Memory B cell (primary cell): Measurements from ENCODE around the gene CTBP2.

ENCODE experiments used
- ATAC-seq: fragments of 150-1000 bp; cut with Tn5 transposase; 2 replicates; pipeline ENCODE4 v1.10.0; 2021; ENCODE audit warnings: low read depth, mild to moderate bottlenecking, moderate library complexity
- DNase-seq, 2 donors: peaks; one replicate each; pipeline ENCODE4 v3.0.0; 2022; ENCODE audit warnings: low spot score in 2 of 2
- H3K27ac Mint-ChIP-seq: one replicate; pipeline ENCODE4 v1.8.0; 2022; ENCODE audit warnings: mild to moderate bottlenecking, moderate library complexity, mixed read lengths
- H3K27me3 Mint-ChIP-seq: one replicate; pipeline ENCODE4 v1.8.0; 2022; ENCODE audit warnings: mixed read lengths
- H3K36me3 Mint-ChIP-seq: one replicate; pipeline ENCODE4 v1.8.0; 2022; ENCODE audit warnings: mild to moderate bottlenecking, mixed read lengths
- H3K4me1 Mint-ChIP-seq: one replicate; pipeline ENCODE4 v1.8.0; 2022; ENCODE audit warnings: mixed read lengths
- H3K4me3 Mint-ChIP-seq: one replicate; pipeline ENCODE4 v1.8.0; 2022; ENCODE audit warnings: mild to moderate bottlenecking, moderate library complexity, mixed read lengths
- H3K9me3 Mint-ChIP-seq: one replicate; pipeline ENCODE4 v1.8.0; 2022; ENCODE audit warnings: mixed read lengths

CTBP2 gene

DNA sequence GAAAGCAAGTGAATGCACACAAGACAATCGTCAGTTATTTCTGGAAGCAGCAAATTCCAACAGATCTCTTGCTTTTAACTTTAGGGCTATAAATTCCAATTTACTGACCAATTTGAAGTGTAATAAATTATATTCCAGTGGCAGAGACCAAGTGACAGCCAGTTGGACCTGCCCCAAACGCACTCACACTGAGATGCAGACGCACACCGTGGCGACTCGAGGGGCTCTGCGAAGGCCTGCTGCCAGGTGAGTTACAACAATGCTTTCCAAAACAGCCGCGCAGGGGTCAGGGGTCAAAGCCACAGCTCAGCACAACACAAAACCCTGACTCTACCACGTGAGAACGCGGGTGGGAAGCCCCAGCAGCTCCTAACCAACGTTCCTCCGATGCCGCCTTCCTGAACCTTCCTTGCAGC is 121.0 kb downstream of the CTBP2 start:
- no peaks in the 10 kb centered on the region for H3K4me1 Mint-ChIP-seq
- H3K36me3 Mint-ChIP-seq, result no peaks in the 10 kb centered on the region
- H3K27ac Mint-ChIP-seq, result no peak overlapping the region
- DNase-seq, result no peak
- no peak overlapping the region for H3K4me3 Mint-ChIP-seq
- no peaks in the 10 kb centered on the region for H3K9me3 Mint-ChIP-seq
- peaks cover 13% of the 10 kb centered on the region for H3K27me3 Mint-ChIP-seq
- ATAC-seq, result no peak

DNA sequence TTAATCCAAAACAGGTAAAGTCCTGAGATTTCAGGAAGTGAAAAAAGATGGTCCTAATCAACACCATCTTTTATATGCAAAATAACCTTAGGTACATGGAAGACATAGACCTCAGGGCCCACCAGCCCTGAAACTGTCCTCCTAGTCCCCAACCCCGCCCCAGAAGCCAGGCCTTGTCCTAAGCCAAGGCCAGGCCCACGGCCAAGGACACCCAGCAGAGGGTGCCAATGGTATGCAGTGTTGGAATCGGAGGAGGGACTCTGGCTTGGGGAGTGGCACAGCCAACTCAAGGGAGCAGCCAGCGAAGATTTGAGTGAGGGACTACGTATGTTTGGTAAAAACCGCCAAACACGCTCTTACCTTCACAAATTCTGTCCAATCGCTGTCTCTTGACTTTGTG is 121.7 kb downstream of the CTBP2 start:
- Mint-ChIP-seq H3K4me3 (no peak overlapping the region), H3K36me3 (no peaks in the 10 kb centered on the region), H3K27me3 (peaks cover 13% of the 10 kb centered on the region), H3K4me1 (no peaks in the 10 kb centered on the region), H3K27ac (no peak overlapping the region), H3K9me3 (no peaks in the 10 kb centered on the region)
- DNase-seq, result no peak
- no peak for ATAC-seq

DNA sequence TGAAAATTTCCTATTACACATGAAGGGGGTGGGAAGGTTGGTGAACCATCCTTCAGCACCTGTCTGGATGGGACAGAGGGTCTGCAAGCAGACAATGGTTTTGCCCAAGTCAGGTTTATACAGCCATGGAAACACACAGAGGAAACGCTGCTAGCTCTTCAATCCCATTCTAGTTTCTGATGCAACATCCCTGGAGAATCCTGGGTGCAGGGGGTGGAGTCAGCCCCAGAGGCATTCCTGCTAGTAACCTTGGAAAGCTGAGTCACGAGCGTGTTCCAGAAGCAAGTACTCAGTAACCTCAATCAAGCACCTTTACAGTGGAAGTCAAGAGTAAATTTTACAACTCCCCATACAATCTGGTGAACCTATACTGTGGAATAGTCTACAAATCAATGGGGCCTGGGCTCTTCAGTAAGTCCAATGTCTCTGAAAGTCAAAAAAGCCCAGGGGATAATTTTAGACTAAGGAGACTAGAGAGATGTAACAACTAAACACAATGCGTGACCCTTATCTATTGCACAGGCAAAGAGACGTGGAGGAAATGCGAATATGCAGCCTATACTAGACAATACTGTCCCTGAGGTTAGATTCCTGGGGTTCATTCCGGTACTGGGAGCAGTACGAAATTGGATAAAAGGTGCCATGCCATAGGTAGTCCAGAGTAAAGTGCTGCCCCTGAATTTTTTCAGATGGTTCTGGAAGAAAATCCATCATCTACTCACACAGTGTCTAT is 123.1 kb downstream of the CTBP2 start:
- ATAC-seq (no peak), DNase-seq (no peak)
- H3K4me1 Mint-ChIP-seq, result no peaks in the 10 kb centered on the region
- no peaks in the 10 kb centered on the region for H3K36me3 Mint-ChIP-seq
- H3K27ac Mint-ChIP-seq, result no peak overlapping the region
- H3K27me3 Mint-ChIP-seq, result peaks cover 12% of the 10 kb centered on the region
- H3K4me3 Mint-ChIP-seq, result no peak overlapping the region
- no peaks in the 10 kb centered on the region for H3K9me3 Mint-ChIP-seq

DNA sequence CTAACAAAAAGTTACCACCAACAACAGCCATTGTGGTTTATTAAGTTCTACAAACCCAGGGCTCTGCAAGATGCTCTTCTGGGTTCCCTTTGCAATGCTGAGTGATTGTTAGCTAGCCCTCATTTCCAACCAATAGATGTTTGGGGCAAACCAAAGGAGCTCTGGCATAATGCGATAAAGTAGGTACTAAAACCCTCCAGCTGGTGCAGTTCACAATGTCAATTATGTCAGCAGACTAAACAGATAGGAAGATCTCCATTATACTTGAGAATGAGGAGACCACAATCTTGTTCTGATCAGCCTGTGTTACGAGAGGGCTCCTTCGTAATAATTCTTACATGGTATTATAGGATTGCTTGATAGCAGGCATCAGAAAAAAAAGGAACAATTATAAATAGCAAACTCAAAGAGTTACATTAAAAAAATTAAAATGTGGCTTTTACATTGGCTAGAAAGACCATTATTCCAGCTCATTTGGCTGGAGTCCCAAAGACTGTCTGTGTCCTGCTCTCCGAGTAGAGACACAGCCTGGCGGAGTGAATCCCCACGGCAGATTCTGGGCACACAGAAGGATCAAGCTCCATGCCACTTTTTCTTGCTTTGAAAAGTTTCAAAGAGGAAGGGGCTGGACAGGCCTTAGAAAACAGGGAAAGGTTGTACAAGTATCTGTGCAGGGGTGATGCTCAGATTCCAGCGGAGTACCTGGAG is 124.6 kb downstream of the CTBP2 start:
- H3K27ac Mint-ChIP-seq, result no peak overlapping the region
- H3K36me3 Mint-ChIP-seq, result no peaks in the 10 kb centered on the region
- peaks cover 17% of the 10 kb centered on the region for H3K27me3 Mint-ChIP-seq
- ATAC-seq (no peak), DNase-seq (no peak)
- H3K9me3 Mint-ChIP-seq, result no peaks in the 10 kb centered on the region
- no peaks in the 10 kb centered on the region for H3K4me1 Mint-ChIP-seq
- H3K4me3 Mint-ChIP-seq, result no peak overlapping the region

DNA sequence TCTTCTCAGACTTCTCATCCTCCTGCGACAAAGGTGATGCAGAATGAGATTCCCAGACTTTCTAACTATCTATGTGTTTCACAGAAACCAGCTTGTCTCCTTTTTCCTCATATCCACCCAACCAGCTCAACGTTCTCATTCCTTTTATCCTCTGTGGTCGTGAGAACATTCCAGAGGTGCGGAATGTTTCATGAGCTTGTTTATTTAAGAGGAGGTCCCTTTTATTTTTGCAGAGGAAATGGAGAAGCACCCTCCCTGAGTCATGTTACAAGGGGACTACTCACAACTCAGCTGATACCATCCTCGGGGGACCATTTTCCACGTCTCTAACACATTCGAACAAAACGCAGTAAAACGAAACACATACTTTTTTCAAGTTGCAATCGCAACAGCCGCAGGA is 125.2 kb downstream of the CTBP2 start:
- H3K27me3 Mint-ChIP-seq, result peaks cover 16% of the 10 kb centered on the region
- no peaks in the 10 kb centered on the region for H3K9me3 Mint-ChIP-seq
- no peaks in the 10 kb centered on the region for H3K4me1 Mint-ChIP-seq
- DNase-seq (no peak), ATAC-seq (no peak)
- H3K36me3 Mint-ChIP-seq, result no peaks in the 10 kb centered on the region
- no peak overlapping the region for H3K4me3 Mint-ChIP-seq
- H3K27ac Mint-ChIP-seq, result no peak overlapping the region

DNA sequence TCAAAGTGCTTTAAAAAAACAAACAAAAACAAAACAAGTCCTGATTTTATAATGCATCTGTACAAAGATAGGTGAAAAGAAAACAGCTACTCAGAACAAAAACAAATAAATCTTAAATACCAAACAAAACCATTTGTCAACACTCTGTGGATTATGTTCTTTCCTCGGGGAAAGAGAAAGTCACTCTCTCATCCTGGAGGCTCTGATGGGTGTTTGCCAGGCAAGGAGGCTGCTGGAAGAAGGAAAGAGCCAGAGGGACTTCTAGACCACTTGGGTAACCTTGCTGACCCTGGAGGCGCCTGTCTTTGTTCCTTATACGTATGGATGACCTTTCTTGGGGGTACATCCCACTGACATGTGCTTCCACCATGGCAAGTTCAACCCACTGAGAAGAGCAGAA is 125.7 kb downstream of the CTBP2 start:
- DNase-seq (no peak), ATAC-seq (no peak)
- Mint-ChIP-seq H3K36me3 (no peaks in the 10 kb centered on the region), H3K4me3 (no peak overlapping the region), H3K27ac (no peak overlapping the region), H3K4me1 (no peaks in the 10 kb centered on the region), H3K9me3 (no peaks in the 10 kb centered on the region), H3K27me3 (peaks cover 16% of the 10 kb centered on the region)

DNA sequence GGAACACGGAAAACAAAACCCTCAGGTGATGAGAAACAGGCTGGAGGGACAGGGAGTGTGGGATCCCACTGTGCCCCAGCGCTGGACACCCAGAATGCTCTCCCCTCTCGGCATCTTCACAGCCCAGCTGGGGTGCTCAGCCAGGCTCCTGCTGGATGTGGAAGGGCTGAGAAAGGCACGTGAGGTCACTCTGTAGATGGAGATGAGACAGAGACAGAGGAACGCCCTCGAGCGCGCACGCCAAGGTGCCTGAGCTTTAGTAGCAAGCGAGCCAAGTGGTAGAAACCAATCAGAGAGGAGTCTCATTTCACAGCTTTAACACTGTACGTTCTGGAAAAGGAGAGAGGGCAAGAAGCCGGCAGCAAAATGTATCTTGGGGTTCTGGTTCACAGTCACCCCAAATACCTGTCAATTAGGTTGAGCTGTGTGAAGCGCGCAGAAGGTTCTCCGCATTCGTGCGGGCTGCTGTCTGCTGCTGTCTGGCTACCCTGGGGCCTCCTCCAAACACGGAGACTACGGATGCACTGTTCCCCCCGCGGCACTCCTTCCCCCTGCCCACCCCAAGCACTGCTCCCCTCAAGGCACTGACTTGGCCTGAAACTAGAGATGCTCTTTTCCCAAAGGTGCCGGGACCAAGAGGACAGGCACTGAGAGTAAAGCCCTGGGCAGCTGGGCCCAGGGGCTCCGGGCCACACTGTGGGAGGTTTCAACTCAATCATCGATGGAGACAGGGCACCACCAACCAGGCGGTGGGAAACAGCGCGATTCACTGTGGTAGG is 127.0 kb downstream of the CTBP2 start:
- Mint-ChIP-seq H3K27ac (no peak overlapping the region), H3K27me3 (peaks cover 16% of the 10 kb centered on the region), H3K9me3 (no peaks in the 10 kb centered on the region), H3K4me1 (no peaks in the 10 kb centered on the region), H3K4me3 (no peak overlapping the region), H3K36me3 (no peaks in the 10 kb centered on the region)
- DNase-seq, result no peak
- no peak for ATAC-seq

DNA sequence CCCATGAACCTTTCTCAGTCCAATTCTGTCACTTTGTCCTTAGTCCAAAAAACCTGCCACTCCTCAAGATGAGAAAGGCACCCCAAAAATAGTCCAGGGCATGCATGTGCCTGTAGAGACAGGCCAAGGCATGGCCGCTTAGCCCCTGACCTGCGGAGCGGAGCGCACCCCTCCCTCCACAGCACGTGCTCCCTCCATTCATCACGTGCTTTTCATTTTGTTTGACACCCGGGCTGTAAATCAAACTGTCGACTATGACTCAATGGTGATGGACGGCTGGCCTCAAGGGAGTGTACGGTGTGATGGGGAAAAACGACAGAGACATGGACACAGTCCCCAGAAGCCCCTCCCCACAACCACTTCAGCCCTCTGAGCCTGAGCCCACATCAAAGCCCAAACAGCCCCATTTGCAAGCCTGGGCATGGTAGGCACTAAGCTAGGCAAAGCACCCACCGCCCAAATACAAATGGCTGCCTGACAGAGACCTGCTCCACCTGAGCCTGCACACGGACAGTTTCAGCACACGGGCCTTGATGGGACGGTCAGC is 127.8 kb downstream of the CTBP2 start:
- ATAC-seq (no peak), DNase-seq (no peak)
- Mint-ChIP-seq H3K36me3 (no peaks in the 10 kb centered on the region), H3K27ac (no peak overlapping the region), H3K27me3 (peaks cover 16% of the 10 kb centered on the region), H3K4me3 (no peak overlapping the region), H3K9me3 (no peaks in the 10 kb centered on the region), H3K4me1 (no peaks in the 10 kb centered on the region)

DNA sequence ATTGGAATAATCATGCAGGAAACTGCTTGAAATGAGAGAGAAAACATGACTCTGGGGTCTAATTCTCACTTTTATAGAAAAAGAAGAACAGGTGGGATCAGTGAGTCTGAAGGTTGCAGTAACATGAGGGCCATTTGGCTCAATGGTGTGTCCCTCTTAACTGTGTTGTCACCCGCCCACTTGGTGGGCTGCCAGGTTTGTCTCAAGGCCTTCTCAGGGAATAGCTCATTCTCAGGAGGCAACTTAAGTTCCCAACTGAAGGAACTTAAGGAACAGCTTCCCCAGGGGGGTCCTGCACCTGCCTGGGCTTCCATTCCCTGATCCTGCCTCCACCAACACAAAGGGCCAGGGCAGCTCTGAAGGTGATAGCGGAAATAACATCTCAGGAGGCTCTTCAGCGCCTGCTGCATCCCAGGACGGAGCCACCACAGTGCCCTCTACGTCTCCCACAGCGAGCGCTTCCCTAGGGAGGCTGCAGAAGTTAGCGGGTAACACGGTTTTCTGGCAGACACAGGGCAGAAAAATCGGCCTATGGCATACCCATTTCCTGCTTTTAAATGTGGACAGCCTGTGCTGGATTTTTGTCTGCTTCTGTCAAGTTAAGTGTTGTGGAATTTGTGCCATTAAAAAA is 129.7 kb downstream of the CTBP2 start:
- Mint-ChIP-seq H3K27me3 (peaks cover 8% of the 10 kb centered on the region), H3K9me3 (no peaks in the 10 kb centered on the region), H3K27ac (no peak overlapping the region), H3K36me3 (no peaks in the 10 kb centered on the region), H3K4me1 (no peaks in the 10 kb centered on the region), H3K4me3 (no peak overlapping the region)
- no peak for ATAC-seq
- no peak for DNase-seq

DNA sequence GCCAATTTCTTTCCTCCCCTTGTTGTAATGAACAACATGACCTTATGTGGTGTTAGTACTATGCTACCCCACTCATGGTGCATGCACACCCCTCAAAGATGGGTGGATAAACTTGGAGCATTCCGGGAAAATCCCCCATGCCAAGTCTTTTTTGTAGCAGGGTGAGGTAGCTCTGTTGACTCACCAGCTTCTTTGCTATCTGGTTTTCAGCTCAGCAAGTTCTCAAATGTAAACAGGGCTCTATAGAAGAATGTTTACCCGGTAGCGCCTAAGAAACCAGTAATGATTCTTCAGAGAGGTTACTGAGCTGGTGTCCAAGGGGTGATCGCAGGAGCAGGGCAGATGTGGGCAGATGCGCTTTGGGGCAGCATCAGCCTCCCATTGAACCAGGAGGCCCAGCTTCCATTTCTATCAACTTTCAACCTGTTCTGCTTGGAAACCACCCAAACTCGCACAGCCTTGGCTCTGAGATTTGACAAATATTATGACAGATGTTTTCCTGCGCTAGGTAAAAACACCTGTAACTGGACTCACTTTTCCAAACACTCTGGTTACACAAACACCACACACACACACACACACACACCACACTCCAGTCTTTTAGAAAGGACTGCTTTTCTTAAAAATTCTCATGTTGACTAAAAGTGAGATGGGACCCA is 130.7 kb downstream of the CTBP2 start:
- DNase-seq, result no peak
- Mint-ChIP-seq H3K4me1 (peaks cover 8% of the 10 kb centered on the region), H3K36me3 (no peaks in the 10 kb centered on the region), H3K4me3 (no peak overlapping the region), H3K27ac (no peak overlapping the region), H3K27me3 (peaks cover 12% of the 10 kb centered on the region), H3K9me3 (no peaks in the 10 kb centered on the region)
- ATAC-seq, result no peak

DNA sequence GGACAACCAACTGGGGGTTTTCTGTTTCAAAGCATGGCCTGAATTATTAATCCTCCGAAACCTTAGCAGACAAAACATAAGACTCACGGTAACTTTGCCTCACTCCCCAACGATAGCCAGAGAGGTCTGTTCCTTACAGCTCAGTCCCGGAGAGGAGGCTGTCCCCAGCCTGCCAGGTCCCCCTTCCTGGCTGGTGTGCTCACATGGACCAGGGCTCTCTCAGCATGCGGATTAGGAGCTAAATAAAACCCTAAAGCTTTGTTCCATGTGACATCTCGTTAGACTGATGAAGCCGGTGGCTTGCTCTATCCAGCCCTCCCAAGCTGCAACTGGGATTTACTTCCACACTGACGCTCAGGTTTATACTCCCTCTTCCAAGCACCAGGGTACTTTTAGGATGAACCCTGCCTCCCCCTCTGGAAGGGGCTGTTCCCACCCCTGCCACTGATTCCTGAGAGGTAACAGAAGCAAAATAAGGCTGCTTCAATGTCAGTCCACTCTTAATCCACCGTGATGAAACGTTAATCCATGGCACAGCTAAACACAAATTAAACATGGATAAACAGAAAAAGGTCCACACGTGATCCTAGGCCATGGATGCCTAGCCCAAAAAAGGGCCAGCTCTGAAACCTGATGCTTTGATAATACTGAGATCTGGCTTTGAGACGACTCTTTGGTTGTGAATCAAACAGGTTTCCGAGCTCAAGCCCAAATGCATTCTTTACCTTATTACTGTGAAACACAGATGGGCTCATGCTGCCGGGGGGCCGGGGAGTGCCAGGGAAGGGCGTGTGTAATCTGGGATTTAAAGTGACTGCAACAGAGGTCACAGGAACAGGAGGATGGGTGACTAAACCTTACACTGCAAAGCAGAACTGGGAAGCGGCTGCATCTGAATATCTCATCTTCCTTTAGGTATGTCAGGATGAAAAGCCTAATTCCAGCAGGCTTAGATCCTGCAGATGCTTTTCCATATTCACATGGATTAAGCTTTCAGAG is 132.2 kb downstream of the CTBP2 start:
- H3K27me3 Mint-ChIP-seq, result peaks cover 16% of the 10 kb centered on the region
- no peak overlapping the region for H3K4me3 Mint-ChIP-seq
- H3K27ac Mint-ChIP-seq, result no peak overlapping the region
- no peaks in the 10 kb centered on the region for H3K9me3 Mint-ChIP-seq
- ATAC-seq, result no peak
- no peak for DNase-seq
- no peaks in the 10 kb centered on the region for H3K36me3 Mint-ChIP-seq
- peaks cover 16% of the 10 kb centered on the region for H3K4me1 Mint-ChIP-seq

DNA sequence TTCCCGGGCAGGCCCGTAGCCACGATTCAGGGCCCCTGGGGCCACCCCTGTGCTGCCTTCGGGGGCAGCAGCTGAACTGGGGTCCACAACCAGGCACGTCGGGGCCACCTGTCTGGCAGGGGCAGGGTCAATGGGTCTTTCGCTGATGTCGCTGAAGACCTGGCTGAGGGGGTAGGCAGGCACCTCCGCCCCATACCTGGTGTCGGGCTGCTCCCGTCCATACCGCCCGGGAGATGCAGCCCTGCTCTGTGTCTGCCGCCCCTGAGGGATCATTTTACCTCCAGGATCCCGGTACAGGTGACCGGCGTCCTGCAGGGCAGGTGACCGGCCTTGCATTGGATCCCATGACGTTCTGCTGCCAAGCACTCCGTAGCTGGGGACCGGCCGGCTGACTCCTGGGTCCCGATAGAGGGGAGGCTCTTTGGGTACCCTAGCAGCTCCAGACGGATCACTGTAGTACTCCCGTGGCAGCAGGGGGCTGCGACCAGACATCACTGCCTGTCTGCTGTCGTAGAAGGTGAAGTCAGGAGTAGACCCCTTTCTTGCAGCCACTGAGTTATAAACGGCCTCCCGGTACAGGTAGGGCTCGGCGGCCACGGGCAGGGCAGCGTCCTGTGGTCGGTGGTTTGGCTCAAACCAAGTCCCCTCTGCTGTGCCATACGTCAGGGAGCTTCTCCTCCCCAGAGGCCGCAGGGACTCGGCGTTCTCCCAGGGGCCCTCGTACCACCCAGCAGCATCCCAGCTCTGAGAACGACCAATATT is 133.2 kb downstream of the CTBP2 start:
- Mint-ChIP-seq H3K27me3 (peaks cover 15% of the 10 kb centered on the region), H3K36me3 (no peaks in the 10 kb centered on the region), H3K4me3 (no peak overlapping the region), H3K4me1 (peaks cover 16% of the 10 kb centered on the region), H3K27ac (no peak overlapping the region), H3K9me3 (no peaks in the 10 kb centered on the region)
- no peak for DNase-seq
- ATAC-seq, result no peak
